AG10803 (cell line): Measurements from ENCODE around the gene PMEPA1.
A peak's percentile ranks its signal among the peaks of the same experiment; 100 is the strongest.
"Not testable (repeated sequence)": the region's sequence is repeated elsewhere in the genome, so short reads cannot be mapped to it uniquely, and the experiment has no call there.

Experiments
- DNase-seq: peaks from one replicate; pipeline ENCODE4 v3.0.0; 2010; ENCODE audit warnings: low read depth
- H3K4me3 ChIP-seq: 2 replicates; pipeline ENCODE4 v1.5.1; 2011; ENCODE audit warnings: mild to moderate bottlenecking, low read length, control low read depth
- TF ChIP-seq, protein P1 (sequence below): conservative IDR thresholded peaks from 2 replicates; pipeline ENCODE4 v1.5.1; 2011; ENCODE audit warnings: mild to moderate bottlenecking, low read length, control low read depth, inconsistent platforms

The PMEPA1 gene

DNA sequence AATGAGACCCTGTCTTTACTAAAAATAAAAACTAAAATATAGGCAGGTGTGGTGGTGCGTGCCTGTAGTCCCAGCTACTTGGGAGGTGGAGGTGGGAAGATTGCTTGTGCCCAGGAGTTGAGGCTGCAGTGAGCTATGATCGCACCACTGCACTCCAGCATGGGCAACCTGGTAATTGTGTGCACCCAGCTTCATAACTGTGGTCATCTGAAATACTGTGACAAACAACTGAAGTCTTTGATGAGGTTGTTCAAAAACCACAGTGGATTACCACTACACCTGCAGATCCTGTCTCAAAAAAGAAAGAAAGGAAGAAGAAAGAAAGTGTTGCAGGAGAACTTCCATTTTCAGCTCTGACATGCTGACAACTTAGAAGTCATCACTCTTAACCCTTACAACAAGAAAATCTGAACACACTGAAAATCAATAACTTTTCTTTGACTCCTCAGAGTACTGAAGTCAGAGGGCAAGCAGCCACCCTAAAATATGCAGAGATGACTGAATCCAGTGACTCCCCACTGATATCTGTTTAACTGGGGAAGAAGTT, 75.8 kb downstream of the PMEPA1 start:
- H3K4me3 ChIP-seq = no peak overlapping the region
- TF ChIP-seq, protein P1, sequence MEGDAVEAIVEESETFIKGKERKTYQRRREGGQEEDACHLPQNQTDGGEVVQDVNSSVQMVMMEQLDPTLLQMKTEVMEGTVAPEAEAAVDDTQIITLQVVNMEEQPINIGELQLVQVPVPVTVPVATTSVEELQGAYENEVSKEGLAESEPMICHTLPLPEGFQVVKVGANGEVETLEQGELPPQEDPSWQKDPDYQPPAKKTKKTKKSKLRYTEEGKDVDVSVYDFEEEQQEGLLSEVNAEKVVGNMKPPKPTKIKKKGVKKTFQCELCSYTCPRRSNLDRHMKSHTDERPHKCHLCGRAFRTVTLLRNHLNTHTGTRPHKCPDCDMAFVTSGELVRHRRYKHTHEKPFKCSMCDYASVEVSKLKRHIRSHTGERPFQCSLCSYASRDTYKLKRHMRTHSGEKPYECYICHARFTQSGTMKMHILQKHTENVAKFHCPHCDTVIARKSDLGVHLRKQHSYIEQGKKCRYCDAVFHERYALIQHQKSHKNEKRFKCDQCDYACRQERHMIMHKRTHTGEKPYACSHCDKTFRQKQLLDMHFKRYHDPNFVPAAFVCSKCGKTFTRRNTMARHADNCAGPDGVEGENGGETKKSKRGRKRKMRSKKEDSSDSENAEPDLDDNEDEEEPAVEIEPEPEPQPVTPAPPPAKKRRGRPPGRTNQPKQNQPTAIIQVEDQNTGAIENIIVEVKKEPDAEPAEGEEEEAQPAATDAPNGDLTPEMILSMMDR = no peak
- DNase-seq = no peak

DNA sequence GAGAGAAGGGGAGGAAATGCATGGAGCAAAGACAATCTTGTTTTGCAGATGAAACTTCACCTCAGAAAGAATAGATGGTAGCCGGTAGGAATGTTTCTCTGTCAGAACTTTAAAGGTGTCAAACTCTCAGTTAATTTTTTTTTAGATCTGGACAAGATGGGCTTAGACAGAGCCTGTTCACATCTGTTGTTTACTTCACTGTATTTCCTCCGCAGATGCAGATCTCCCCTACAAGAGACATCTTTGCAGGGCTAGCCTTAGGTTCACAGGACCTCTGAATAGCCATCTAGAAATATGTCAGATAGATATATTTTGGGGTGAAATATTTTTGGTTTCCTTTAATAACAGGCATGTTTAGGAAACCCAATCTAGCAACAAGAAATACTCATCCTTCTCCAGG, 77.5 kb downstream of the PMEPA1 start:
- H3K4me3 ChIP-seq = no peak overlapping the region
- TF ChIP-seq, protein P1 = no peak
- no peak for DNase-seq

DNA sequence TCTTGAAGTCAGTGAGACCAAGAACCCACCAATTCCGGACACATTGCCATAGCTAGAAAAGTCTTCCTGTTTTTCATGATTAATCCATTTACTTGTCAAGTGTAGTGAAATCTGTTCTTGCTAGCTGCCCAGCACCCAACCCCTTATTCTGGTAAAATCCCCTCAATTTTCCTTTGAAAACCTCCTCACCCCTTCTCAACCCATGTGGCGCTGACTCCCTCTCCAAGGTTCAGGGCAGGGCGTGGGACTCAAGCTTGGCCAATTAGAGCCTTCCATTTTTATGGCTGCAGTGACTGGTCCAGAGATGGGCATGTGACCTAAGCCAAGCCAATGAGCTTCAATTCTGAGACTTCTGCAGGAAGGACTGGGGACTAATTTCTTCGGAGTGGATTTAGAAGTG, 79.8 kb downstream of the PMEPA1 start:
- TF ChIP-seq, protein P1 = no peak
- DNase-seq = no peak
- no peak overlapping the region for H3K4me3 ChIP-seq

DNA sequence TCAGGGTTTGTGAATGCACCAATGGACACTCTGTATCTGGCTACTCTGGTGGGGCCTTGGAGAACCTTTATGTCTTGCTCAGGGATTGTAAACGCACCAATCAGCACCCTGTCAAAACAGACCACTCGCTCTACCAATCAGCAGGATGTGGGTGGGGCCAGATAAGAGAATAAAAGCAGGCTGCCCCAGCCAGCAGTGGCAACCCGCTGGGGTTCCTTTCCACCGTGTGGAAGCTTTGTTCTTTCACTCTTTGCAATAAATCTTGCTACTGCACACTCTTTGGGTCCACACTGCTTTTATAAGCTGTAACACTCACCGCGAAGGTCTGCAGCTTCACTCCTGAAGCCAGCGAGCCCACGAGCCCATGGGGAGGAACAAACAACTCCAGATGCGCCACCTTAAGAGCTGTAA, 80.3 kb downstream of the PMEPA1 start:
- H3K4me3 ChIP-seq, DNase-seq: not testable (repeated sequence)

DNA sequence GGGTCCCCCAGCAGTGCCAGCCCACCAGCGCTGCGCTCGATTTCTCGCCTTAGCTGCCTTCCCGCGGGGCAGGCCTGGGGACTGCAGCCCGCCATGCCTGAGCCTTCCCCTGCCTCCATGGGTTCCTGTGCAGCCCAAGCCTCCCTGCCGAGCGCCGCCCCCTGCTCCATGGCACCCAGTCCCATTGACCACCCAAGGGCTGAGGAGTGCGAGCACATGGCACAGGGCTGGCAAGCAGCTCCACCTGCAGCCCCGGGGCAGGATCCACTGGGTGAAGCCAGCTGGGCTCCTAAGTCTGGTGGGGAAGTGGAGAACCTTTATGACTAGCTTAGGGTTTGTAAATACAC, 80.9 kb downstream of the PMEPA1 start:
- not testable (repeated sequence) for DNase-seq, H3K4me3 ChIP-seq

DNA sequence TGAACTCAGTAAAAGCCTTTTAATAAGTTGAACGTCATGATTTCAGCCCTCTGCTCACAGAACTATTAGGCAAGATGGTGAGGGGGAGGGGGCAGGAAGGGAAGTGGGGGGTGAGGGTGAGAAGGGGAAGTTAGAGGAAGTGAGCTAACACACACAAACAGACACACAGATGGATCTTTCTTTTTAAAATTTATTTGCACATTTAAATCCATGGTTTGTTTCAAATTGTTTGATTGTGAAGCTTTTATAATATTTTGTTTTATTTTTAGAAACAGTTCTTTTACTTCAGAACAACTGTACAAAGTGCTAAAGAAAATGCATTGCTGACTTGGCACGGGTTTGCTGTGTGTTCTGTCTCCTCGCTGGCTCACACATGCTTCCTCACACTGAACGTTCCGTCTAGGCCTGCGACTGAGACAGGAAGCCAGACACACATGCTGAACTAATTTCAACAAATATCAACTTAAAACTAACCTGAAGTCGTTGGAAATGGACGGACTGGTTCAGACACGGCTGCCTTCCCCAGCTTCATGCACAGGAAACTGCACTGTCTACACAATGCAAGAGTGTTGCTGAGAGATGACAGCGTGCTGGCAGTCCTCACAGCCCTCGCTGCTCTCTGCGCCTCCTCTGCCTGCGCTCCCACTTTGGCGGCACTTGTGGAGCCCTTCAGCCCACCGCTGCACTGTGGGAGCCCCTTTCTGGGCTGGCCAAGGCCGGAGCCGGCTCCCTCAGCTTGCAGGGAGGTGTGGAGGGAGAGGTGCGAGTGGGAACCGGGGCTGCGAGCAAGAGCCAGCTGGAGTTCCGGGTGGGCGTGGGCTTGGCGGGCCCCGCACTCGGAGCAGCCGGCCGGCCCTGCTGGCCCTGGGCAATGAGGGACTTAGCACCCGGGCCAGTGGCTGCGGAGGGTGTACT, 81.5 kb downstream of the PMEPA1 start:
- peak; percentile 62 for DNase-seq
- TF ChIP-seq, protein P1 = no peak
- H3K4me3 ChIP-seq = no peak overlapping the region

DNA sequence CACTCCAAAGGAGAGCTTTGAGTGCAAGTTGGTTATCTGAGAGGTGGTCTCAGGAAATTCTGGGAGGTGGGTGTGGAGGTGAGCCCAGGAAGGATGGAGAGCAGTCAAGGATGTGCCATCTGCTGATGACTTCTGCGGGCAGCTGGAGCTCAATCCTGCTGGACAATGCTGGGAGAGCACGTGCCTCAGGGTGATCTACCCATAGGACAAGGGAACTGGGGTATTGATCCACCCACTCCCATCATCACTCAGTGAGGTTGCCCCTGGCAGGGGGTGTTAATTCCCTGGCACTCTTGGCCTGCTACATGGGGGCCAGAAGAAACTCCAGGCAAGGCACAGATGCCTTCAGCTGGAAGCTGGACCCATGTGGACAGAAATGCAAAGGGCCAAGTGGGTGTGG, 82.5 kb downstream of the PMEPA1 start:
- TF ChIP-seq, protein P1 = no peak
- no peak for DNase-seq
- H3K4me3 ChIP-seq = no peak overlapping the region

DNA sequence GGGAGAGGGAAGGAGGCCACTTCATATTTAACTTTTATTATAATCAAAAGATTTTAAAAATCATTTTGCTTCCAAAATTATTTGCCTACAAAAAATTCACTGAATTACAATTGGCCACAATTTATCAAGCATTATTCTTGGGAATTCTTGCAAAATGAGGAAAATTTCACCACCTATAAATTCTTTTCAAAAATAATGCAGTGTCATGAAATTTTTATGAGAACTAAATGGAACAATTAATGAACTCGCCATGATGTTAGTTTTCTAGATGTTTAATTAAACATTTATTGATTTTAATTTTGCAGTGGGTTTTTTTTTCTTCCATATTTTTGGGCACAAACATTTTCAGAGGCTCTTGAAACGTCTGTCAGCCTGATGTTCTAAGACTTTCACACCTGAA, 83.8 kb downstream of the PMEPA1 start:
- TF ChIP-seq, protein P1 = no peak
- H3K4me3 ChIP-seq = no peak overlapping the region
- DNase-seq = no peak
